NCI-H345 (cell line): ENCODE measurements around the gene NOTCH2.
"Not testable (repeated sequence)": the region's sequence is repeated elsewhere in the genome, so short reads cannot be mapped to it uniquely, and the experiment has no call there.

Experiments used
- DNase-seq: peaks from one replicate; lab custom pipeline; 2025; lab: John Stamatoyannopoulos, UW

NOTCH2 gene

DNA sequence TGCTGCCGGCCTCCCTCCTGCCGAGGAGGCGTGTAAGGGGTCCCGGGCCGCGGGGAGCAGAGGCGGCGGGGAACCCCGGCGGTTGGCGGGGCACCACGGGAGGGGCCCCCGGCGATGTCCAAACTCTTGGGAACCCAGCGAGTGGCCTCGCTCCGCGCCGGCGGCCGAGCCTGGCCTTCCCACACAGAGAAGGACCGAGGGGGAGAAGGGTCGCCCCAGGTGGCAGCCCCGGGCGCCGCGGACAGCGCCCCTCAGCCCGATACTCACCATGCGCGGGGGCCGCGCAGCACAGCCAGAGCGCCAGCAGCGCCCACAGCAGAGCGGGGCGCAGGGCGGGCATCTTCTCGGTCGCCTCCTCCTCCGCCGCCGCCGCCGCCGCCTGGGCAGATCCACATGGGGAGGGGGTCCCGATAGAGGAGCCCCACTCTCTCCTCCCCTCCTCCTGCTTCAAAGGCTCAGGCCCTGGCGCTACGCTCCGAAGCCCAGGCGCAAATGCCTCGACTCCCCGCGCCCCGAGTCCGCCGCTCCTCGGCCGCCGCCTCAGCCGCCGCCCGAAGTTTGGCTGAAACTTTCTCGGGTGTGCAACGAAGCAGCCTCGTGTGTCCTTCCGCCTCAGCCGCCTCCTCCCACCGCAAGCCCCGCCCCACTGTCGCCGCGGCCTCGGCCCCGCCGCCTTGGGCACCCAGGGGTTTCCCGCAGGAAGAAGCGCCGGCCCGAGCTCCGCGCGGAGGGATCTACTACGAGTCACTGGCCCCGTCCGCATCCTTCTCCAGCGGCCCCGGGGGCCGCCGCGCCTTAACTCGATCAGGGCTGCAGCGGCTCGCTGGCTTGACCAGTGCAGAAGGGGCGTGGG, at the start of gene NOTCH2:
Gene NOTCH2, minus strand, starts transcription at position 596 of the 853 bp plus-strand sequence. Its CDS starts 256 bp downstream, at position 340.
- peak; percentile 45 for DNase-seq

GRCh38 chr1:120117371-120118177, 48.1 kb upstream of the NOTCH2 start:
- DNase-seq: not testable (repeated sequence)

DNA sequence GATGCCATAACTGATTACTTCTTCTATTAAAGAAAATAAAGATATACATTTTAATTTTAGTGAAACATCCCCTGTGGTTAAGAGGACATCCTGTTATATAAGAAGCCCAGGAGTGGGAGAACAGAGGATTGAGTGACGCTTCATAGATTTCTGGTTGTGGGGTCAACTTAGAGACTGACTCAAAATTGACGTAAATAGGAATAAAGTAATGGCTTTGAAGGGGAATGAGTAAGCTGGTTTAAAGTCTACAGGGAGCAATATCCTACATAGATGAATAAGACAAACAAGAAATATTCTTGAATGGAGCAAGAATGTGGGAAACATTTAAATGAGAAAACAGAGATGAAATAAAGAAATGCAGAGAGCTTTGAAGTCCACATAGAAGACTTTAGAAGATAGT, 46.6 kb upstream of the NOTCH2 start:
- not testable (repeated sequence) for DNase-seq

DNA sequence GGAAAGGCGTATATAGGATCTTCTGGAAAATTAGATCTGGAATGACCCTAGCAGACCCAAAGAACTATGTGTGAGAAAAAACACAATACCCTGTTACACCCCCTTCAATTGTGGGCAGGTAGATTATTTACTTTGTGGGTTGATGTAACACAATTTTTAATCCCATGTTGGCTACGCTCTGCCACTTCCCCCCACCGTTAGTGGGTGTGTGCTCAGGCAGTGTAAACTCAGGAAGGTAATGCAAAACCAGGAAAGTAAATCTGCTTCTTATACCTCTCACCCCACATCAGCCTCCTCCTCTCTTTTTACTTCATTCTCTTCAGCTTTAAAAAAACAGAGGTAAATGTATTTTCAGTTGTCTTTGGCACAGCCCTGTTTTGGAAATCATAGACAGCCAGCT, 43.7 kb upstream of the NOTCH2 start:
- DNase-seq: not testable (repeated sequence)

GRCh38 chr1:120112212-120112611, 42.8 kb upstream of the NOTCH2 start:
- DNase-seq: not testable (repeated sequence)

GRCh38 chr1:120111771-120112170, 42.3 kb upstream of the NOTCH2 start:
- DNase-seq: not testable (repeated sequence)

GRCh38 chr1:120111008-120111407, 41.5 kb upstream of the NOTCH2 start:
- DNase-seq: not testable (repeated sequence)

GRCh38 chr1:120109656-120110055, 40.2 kb upstream of the NOTCH2 start:
- DNase-seq: not testable (repeated sequence)

- DNase-seq: not testable (repeated sequence)
Measured at GRCh38 chr1:120109180-120109579, 39.7 kb upstream of the NOTCH2 start.

DNA sequence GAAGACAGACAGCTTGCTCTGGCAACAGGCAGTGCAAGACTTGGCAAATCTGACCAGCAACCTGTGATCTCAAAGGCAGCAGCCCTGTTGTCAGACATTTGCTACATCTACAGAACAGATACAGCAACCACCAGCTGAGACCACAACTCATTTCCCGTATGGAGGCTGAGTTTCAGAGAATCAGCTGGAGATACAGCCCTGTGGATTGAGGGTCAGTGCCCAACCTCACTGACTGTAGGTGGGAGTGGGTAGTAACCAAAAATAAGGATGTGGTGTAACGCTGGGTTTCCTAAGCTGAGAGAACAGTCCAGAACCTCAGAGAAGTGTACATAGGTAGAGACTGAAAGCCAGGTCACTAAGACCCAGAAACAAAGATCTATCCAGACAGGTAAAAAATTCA, 35.8 kb upstream of the NOTCH2 start:
- DNase-seq: not testable (repeated sequence)

DNA sequence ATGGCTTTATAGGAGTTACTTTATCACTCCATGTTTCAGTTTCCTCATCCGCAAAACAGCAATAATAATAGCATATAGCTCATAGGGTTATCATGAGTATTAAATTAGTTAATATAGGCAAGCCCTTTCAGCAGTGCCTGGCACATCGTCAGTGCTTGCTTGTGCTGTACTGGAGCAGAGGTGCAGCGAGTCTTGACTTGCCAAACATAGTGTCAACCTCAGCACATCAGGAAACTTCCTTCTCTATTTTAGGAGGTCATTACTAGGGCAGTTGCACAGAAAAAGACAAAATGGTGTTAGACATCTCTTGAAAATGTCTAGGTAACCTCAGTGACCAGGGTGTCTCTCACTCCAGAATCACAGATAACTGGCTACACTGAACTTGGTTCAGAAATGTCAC, 34.3 kb upstream of the NOTCH2 start:
- not testable (repeated sequence) for DNase-seq

DNA sequence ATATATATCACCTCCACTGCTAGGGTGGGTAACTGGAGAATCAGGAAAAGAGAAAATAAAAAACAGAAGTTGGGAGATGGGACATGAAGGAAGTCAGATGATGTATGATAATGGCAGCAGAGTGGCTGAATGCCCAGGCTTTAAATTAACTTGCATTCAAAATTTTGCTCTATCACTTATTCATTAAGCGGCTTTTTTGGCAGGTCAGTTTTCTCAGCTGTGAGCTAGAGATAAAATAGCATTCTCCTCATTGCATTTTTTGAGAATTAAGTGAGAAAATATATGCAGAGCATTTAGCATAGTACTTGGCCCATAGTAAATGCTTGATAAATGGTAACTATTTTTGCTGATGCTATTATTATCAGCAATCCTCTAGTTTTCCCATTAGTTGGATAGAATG, 32.1 kb upstream of the NOTCH2 start:
- DNase-seq: not testable (repeated sequence)

DNA sequence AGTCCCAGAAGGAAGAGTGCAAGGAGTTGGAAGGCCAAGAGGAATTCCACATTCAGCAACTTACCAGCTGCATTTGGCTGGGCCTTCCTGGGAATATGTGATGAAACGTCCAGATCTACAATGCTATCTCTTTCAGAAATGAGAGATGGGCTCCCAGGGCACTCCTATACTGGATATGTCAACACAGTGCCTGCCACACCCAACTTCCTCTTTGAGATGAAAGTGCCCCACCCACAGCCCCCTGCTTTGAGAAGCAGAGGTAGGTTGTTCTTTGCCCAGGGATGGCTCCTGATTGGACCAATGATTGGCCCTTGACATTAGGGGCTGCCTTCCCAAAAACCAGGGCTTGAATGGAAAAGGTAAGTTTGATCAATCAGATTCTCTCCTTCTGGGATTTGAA, 31.1 kb upstream of the NOTCH2 start:
- not testable (repeated sequence) for DNase-seq

- not testable (repeated sequence) for DNase-seq
Measured at GRCh38 chr1:120098986-120099759, 29.7 kb upstream of the NOTCH2 start.

GRCh38 chr1:120096981-120097545, 27.6 kb upstream of the NOTCH2 start:
- peak; percentile 26 for DNase-seq

GRCh38 chr1:120093548-120094181, 24.2 kb upstream of the NOTCH2 start:
- not testable (repeated sequence) for DNase-seq

GRCh38 chr1:120092232-120093218, 23.1 kb upstream of the NOTCH2 start:
- DNase-seq: not testable (repeated sequence)

DNA sequence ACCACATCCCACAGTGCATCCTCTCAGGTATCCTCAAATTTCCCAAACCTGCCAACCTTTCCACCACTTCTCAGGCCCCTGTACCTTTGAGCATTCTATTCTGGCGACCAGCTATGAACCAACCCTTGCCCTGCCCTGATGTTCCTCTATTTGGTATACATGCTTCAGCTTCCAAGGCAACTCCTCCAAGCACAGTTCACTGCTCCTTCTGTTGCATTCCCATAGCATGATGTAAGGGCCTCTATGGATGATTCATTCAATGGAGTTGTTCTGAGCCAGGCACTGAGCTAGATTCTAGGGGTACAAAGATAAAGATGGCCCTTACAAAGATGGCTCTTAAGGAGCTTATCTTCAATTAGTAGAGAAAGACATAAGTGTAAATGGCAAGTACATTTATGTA, 21.4 kb upstream of the NOTCH2 start:
- DNase-seq: not testable (repeated sequence)

DNA sequence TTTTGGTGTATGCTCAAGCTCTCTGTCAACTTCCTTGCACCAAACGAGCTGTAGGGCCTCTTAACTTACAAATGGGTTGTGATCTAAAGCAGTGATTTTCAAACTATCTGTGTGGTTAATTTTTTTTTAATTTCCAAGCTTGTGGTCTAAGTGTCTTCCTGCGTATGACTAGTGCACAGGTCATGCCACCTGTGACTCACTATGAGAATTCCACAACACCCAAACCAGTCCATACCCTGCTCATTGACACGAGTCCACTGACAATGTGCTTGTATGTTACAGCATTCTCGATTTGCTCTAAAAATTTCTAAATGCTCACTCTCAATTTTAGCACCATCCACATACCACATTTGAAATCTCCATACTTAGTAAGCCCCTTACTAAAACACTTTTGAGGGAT, 18.5 kb upstream of the NOTCH2 start:
- not testable (repeated sequence) for DNase-seq

DNA sequence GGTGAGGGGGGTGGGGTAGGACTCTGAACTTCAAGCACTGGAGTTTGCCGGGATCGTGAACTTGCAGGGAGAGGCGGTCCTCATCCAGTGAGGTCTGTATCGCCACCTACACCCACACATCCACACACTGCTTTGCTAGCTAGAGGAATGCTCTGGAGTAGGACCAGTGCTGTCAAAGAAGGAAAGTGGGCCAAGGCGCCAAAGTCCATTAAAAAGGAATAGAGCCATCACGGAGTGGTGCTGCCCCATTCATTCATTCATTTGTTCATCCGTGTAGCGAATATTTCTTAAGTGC, 405 bp upstream of the NOTCH2 start:
- not testable (repeated sequence) for DNase-seq
